Activated T-helper 2 cell treated with anti-CD3 and anti-CD28 coated beads, Interferon-gamma antibody, Interleukin-2, Interleukin-4, amounts not matched to agents 10 μg/mL and 5 μg/mL and 100 μg/mL, durations not matched to agents 14 hours and 24 hours and 36 hours (primary cell): ENCODE data around the gene DHRSX. TPM values are rescaled to one million over a fixed set of nuclear protein-coding genes. Genes with fewer than 3 reads are reported as not detected.
A peak's percentile ranks its signal among the peaks of the same experiment; 100 is the strongest.
"Not testable (repeated sequence)": the region's sequence is repeated elsewhere in the genome, so short reads cannot be mapped to it uniquely, and the experiment has no call there.

Experiments
- DNase-seq: peaks from one replicate; pipeline ENCODE4 v3.0.0; 2021; ENCODE audit warnings: low spot score
- H3K27ac Mint-ChIP-seq: one replicate; pipeline ENCODE4 v1.8.0; 2021; ENCODE audit warnings: mixed read lengths
- H3K27me3 Mint-ChIP-seq: one replicate; pipeline ENCODE4 v1.8.0; 2021; ENCODE audit warnings: low read depth, mixed read lengths
- H3K36me3 Mint-ChIP-seq: one replicate; pipeline ENCODE4 v1.8.0; 2021; ENCODE audit warnings: low read depth, mixed read lengths
- H3K4me1 Mint-ChIP-seq: one replicate; pipeline ENCODE4 v1.8.0; 2021; ENCODE audit warnings: low read depth, mixed read lengths
- H3K4me3 Mint-ChIP-seq: one replicate; pipeline ENCODE4 v1.8.0; 2021; ENCODE audit warnings: low read depth, mild to moderate bottlenecking, moderate library complexity, mixed read lengths
- H3K9me3 Mint-ChIP-seq: one replicate; pipeline ENCODE4 v1.8.0; 2021; ENCODE audit warnings: mixed read lengths
- intact Hi-C: fragments of 100-400 bp; cut with micrococcal nuclease; formaldehyde crosslinking; loops from one replicate; pipeline ENCODE4 v1.15.1; 2023
- total RNA-seq: library from RNA; stranded (reverse); gene quantifications from 2 replicates; pipeline ENCODE4 v1.2.3, GENCODE V29; 2022

The DHRSX gene
- total RNA-seq, 1 donor from 2014 or later: 26.1 TPM

- no peak for DNase-seq
- H3K4me1 Mint-ChIP-seq: no peaks in the 10 kb centered on the region
- no peaks in the 10 kb centered on the region for H3K36me3 Mint-ChIP-seq
- H3K27me3 Mint-ChIP-seq: peaks cover 2% of the 10 kb centered on the region
- H3K9me3 Mint-ChIP-seq: no peaks in the 10 kb centered on the region
- intact Hi-C loops: no loop called here
- H3K27ac Mint-ChIP-seq: no peak overlapping the region
- H3K4me3 Mint-ChIP-seq: no peak overlapping the region
Measured at GRCh38 chrX:2512501-2512900, 11.7 kb upstream of the DHRSX start.

- H3K9me3 Mint-ChIP-seq: no peaks in the 10 kb centered on the region
- no peaks in the 10 kb centered on the region for H3K27me3 Mint-ChIP-seq
- no peak overlapping the region for H3K4me3 Mint-ChIP-seq
- no peaks in the 10 kb centered on the region for H3K36me3 Mint-ChIP-seq
- no peak overlapping the region for H3K27ac Mint-ChIP-seq
- DNase-seq: no peak
- H3K4me1 Mint-ChIP-seq: no peaks in the 10 kb centered on the region
- intact Hi-C loops: no loop called here
Measured at GRCh38 chrX:2511326-2511725, 10.6 kb upstream of the DHRSX start.

GRCh38 chrX:2508648-2509335 is 8.0 kb upstream of the DHRSX start:
- no peaks in the 10 kb centered on the region for H3K27me3 Mint-ChIP-seq
- H3K4me3 Mint-ChIP-seq: no peak overlapping the region
- no peaks in the 10 kb centered on the region for H3K36me3 Mint-ChIP-seq
- intact Hi-C loops: loop anchor here (10.0 kb wide), 3 partner anchors 96 to 1054 kb away; partner anchors contain the start of gene ASMTL
- no peaks in the 10 kb centered on the region for H3K9me3 Mint-ChIP-seq
- H3K4me1 Mint-ChIP-seq: no peaks in the 10 kb centered on the region
- DNase-seq: no peak
- H3K27ac Mint-ChIP-seq: no peak overlapping the region

GRCh38 chrX:2507904-2508627 is 7.3 kb upstream of the DHRSX start:
- H3K9me3 Mint-ChIP-seq: no peaks in the 10 kb centered on the region
- no peak for DNase-seq
- no peaks in the 10 kb centered on the region for H3K36me3 Mint-ChIP-seq
- H3K27me3 Mint-ChIP-seq: no peaks in the 10 kb centered on the region
- intact Hi-C loops: loop anchor here (10.0 kb wide), 3 partner anchors 97 to 1053 kb away; partner anchors contain the start of gene ASMTL
- H3K27ac Mint-ChIP-seq: no peak overlapping the region
- no peaks in the 10 kb centered on the region for H3K4me1 Mint-ChIP-seq
- no peak overlapping the region for H3K4me3 Mint-ChIP-seq

GRCh38 chrX:2507196-2507595 is 6.4 kb upstream of the DHRSX start:
- Mint-ChIP-seq H3K36me3 (no peaks in the 10 kb centered on the region), H3K4me3 (no peak overlapping the region), H3K27ac (no peak overlapping the region), H3K27me3 (no peaks in the 10 kb centered on the region), H3K9me3 (no peaks in the 10 kb centered on the region), H3K4me1 (no peaks in the 10 kb centered on the region)
- DNase-seq: no peak
- intact Hi-C loops: loop anchor here (10.0 kb wide), 3 partner anchors 98 to 1052 kb away; partner anchors contain the start of gene ASMTL

- H3K9me3 Mint-ChIP-seq, H3K36me3 Mint-ChIP-seq, H3K4me3 Mint-ChIP-seq, H3K27me3 Mint-ChIP-seq, H3K4me1 Mint-ChIP-seq, DNase-seq, H3K27ac Mint-ChIP-seq: not testable (repeated sequence)
- intact Hi-C loops: loop anchor here (10.0 kb wide), 3 partner anchors 99 to 1051 kb away; partner anchors contain the start of gene ASMTL
Measured at GRCh38 chrX:2505341-2505740, 4.6 kb upstream of the DHRSX start.

GRCh38 chrX:2504706-2505332 is 4.0 kb upstream of the DHRSX start:
- no peak for DNase-seq
- H3K27me3 Mint-ChIP-seq: no peaks in the 10 kb centered on the region
- H3K4me1 Mint-ChIP-seq: peaks cover 1% of the 10 kb centered on the region
- H3K9me3 Mint-ChIP-seq: no peaks in the 10 kb centered on the region
- intact Hi-C loops: loop anchor here (10.0 kb wide), 3 partner anchors 100 to 1050 kb away; partner anchors contain the start of gene ASMTL
- H3K4me3 Mint-ChIP-seq: no peak overlapping the region
- no peaks in the 10 kb centered on the region for H3K36me3 Mint-ChIP-seq
- H3K27ac Mint-ChIP-seq: no peak overlapping the region

GRCh38 chrX:2503591-2504500 is 3.1 kb upstream of the DHRSX start:
- Mint-ChIP-seq H3K27ac (no peak overlapping the region), H3K27me3 (no peaks in the 10 kb centered on the region), H3K4me3 (peak overlapping the region; percentile 1), H3K4me1 (peaks cover 10% of the 10 kb centered on the region), H3K9me3 (no peaks in the 10 kb centered on the region), H3K36me3 (peaks cover 3% of the 10 kb centered on the region)
- intact Hi-C loops: loop anchor here (10.0 kb wide), 3 partner anchors 101 to 1049 kb away; partner anchors contain the start of gene ASMTL
- DNase-seq: no peak

- intact Hi-C loops: loop anchor here (10.0 kb wide), 3 partner anchors 102 to 1048 kb away; partner anchors contain the start of gene ASMTL
- Mint-ChIP-seq H3K4me1 (peaks cover 18% of the 10 kb centered on the region), H3K27me3 (no peaks in the 10 kb centered on the region), H3K27ac (no peak overlapping the region), H3K9me3 (no peaks in the 10 kb centered on the region), H3K4me3 (no peak overlapping the region), H3K36me3 (peaks cover 13% of the 10 kb centered on the region)
- no peak for DNase-seq
Measured at GRCh38 chrX:2502668-2503519, 2.1 kb upstream of the DHRSX start.

- Mint-ChIP-seq H3K27ac (peak overlapping the region; percentile 80), H3K4me1 (peaks cover 22% of the 10 kb centered on the region), H3K9me3 (no peaks in the 10 kb centered on the region), H3K27me3 (no peaks in the 10 kb centered on the region), H3K36me3 (peaks cover 16% of the 10 kb centered on the region), H3K4me3 (peak overlapping the region; percentile 70)
- DNase-seq: no peak
- intact Hi-C loops: loop anchor here (10.0 kb wide), 3 partner anchors 103 to 1047 kb away; partner anchors contain the start of gene ASMTL
Measured at GRCh38 chrX:2502120-2502667, 1.4 kb upstream of the DHRSX start.

- no peak for DNase-seq
- Mint-ChIP-seq H3K4me1 (peaks cover 22% of the 10 kb centered on the region), H3K9me3 (no peaks in the 10 kb centered on the region), H3K27me3 (no peaks in the 10 kb centered on the region), H3K4me3 (peak overlapping the region; percentile 70), H3K36me3 (peaks cover 16% of the 10 kb centered on the region), H3K27ac (peak overlapping the region; percentile 80)
- intact Hi-C loops: loop anchor here (10.0 kb wide), 3 partner anchors 103 to 1047 kb away; partner anchors contain the start of gene ASMTL
Measured at GRCh38 chrX:2501559-2502102, 855 bp upstream of the DHRSX start.
